Aorta (tissue), 5 donors: ENCODE results near the gene MGLL. TPM values are rescaled to one million over a fixed set of nuclear protein-coding genes. Genes with fewer than 3 reads are reported as not detected.
A peak's percentile ranks its signal among the peaks of the same experiment; 100 is the strongest.

Source experiments
- ATAC-seq: fragments of 200-7000 bp; cut with Tn5 transposase; one replicate; pipeline ENCODE4 v1.9.1; 2022; ENCODE audit warnings: moderate library complexity; ENCODE audit not compliant: low FRiP score
- DNase-seq, 2 donors: peaks; one replicate each; pipeline ENCODE4 v3.0.0-alpha.2; 2020
- H3K27ac ChIP-seq, 2 donors: one replicate each; pipeline ENCODE4 v1.5.1; 2013; ENCODE audit warnings: low read length in 2 of 2, mild to moderate bottlenecking in 2 of 2, moderate library complexity in 2 of 2, control low read depth in 1 of 2, inconsistent platforms in 1 of 2, low read depth in 1 of 2
- H3K27me3 ChIP-seq, 2 donors: one replicate each; pipeline ENCODE4 v1.6.1; 2013; ENCODE audit warnings: control low read depth in 1 of 2, low read length in 1 of 2, mild to moderate bottlenecking in 1 of 2, moderate library complexity in 1 of 2; ENCODE audit not compliant: insufficient read depth in 2 of 2, control insufficient read depth in 1 of 2
- H3K36me3 ChIP-seq, 2 donors: one replicate each; pipeline ENCODE4 v1.6.1; 2013; ENCODE audit warnings: control low read depth in 1 of 2, low read length in 1 of 2, mild to moderate bottlenecking in 1 of 2; ENCODE audit not compliant: insufficient read depth in 2 of 2, control insufficient read depth in 1 of 2
- H3K4me1 ChIP-seq, 2 donors: one replicate each; pipeline ENCODE4 v1.6.1; 2013; ENCODE audit warnings: low read length in 2 of 2, control low read depth in 1 of 2, mild to moderate bottlenecking in 1 of 2, moderate library complexity in 1 of 2; ENCODE audit not compliant: insufficient read depth in 2 of 2, control insufficient read depth in 1 of 2
- H3K4me3 ChIP-seq, 2 donors: one replicate each; pipeline ENCODE4 v1.5.1; 2013; ENCODE audit warnings: low read length in 2 of 2, control low read depth in 1 of 2, mild to moderate bottlenecking in 1 of 2
- H3K9me3 ChIP-seq: one replicate; pipeline ENCODE4 v1.6.1; 2013; ENCODE audit warnings: mild to moderate bottlenecking, low read length; ENCODE audit not compliant: control insufficient read depth
- WGBS, 2 donors: extraction: QIAGEN DNeasy Blood & Tissue Kit; methylation state at CpG; one replicate each; pipeline ENCODE4 v1.1.7; 2013; 5-methylcytosine and 5-hydroxymethylcytosine counted together
- intact Hi-C, 2 donors: fragments of 100-400 bp; cut with DNase I; formaldehyde crosslinking; loops; one replicate each; pipeline versions ENCODE4 v1.14.2 to v1.15.0; 2022
- polyA plus RNA-seq, 2 donors: library from polyadenylated mRNA; stranded (reverse); fragments of 200-250 nt; gene quantifications; one replicate each; pipeline ENCODE4 v1.2.3, GENCODE V29; 2013
- total RNA-seq, 2 donors: library from RNA; stranded (reverse); fragmentation: NEBNext Ultra II Directional; extraction: Animal tissue kit (Norgen Biotek cat#: 25700); gene quantifications; one replicate each; pipeline ENCODE4 v1.2.1, GENCODE V29; 2021
- donor health status: healthy with polysubstance abuse.
- donor health status: Bipolar disorder and iron deficiency.
- donor health status: DM: no; HTN: no; CAD: no.
- donor health status: DM: no; HTN: no; CAD: no.
- donor health status: DM: yes; HTN: yes; CAD: no.

The MGLL gene
- total and polyA plus RNA-seq, 4 donors = 18.3 to 85.3 (median 50.7) TPM

GRCh38 chr3:127760361-127760760 lies 62.0 kb downstream of the MGLL start:
- 85 to 91% methylated on average over 14 of the region's 14 CpGs for WGBS, 2 donors
- Histone ChIP-seq H3K27me3 (no peaks in the 10 kb centered on the region), H3K9me3 (no peaks in the 10 kb centered on the region), H3K27ac (no peak overlapping the region), H3K4me3 (no peak overlapping the region), H3K4me1 (peaks cover 0 to 4% of the 10 kb centered on the region in 2 donors), H3K36me3 (no peaks in the 10 kb centered on the region)
- intact Hi-C loops = loop anchor here in 1 of 2 donors (5.0 to 10.0 kb wide), 2 partner anchors 68 to 194 kb away; no protein-coding TSS in a partner anchor
- ATAC-seq = no peak
- peak in 1 of 2 donors; percentile 61 for DNase-seq

DNA sequence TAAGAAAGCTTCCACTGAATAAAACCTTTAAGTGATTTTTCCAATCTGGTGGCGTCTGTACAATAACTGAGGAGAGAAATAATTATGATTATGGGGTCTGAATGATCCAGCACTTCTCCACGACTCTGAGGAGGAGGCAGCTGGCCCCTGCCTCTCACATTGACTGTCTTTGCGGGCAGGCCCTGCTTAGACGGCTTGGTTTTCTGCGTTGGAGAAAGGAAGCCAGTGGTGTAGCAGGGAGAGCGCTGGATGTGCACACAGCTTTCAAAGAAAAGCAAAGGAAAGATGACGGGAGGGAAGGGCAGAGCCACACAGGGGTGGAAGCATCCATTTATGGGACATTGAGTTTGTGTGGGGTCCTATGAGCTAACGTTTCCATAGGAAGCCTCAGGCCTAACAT lies 62.5 kb downstream of the MGLL start:
- intact Hi-C loops = loop anchor here in 1 of 2 donors (5.0 to 10.0 kb wide), 2 partner anchors 68 to 195 kb away; no protein-coding TSS in a partner anchor

GRCh38 chr3:127758013-127758412 lies 64.3 kb downstream of the MGLL start:
- intact Hi-C loops = no loop called here
- Histone ChIP-seq H3K4me3 (no peak overlapping the region), H3K27ac (no peak overlapping the region), H3K4me1 (peaks cover 0 to 4% of the 10 kb centered on the region in 2 donors), H3K27me3 (no peaks in the 10 kb centered on the region), H3K36me3 (no peaks in the 10 kb centered on the region), H3K9me3 (no peaks in the 10 kb centered on the region)
- ATAC-seq = no peak
- 94 to 98% methylated on average over 3 of the region's 3 CpGs for WGBS, 2 donors
- no peak for DNase-seq

More for the DNA sequence above, 62.5 kb downstream of the MGLL start:
- Histone ChIP-seq H3K27ac (no peak overlapping the region), H3K4me3 (no peak overlapping the region), H3K4me1 (peaks cover 0 to 4% of the 10 kb centered on the region in 2 donors), H3K36me3 (no peaks in the 10 kb centered on the region), H3K9me3 (no peaks in the 10 kb centered on the region), H3K27me3 (no peaks in the 10 kb centered on the region)
- peak in 1 of 2 donors; percentile 24 for DNase-seq
- 88 to 91% methylated on average over 8 of the region's 8 CpGs for WGBS, 2 donors
- ATAC-seq = no peak

DNA sequence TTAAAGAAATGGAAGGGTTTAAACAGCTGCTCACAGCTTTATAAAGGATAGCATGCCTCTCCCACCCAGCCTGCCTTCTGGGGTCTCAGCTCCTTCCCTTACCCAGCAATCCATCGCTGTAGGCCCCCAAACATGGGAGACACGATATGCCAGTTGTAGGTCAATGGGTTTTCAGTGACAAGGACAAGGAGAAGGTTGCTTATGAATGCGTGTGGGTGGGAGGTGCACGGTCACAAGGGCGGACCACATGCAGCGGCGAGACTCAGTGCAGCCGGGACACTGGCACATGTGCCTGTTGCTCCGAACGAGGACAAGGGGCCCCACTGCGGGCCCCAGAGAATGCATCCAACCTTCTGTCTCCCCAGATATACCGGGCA lies 67.0 kb downstream of the MGLL start:
- ATAC-seq = no peak
- H3K4me1 ChIP-seq = no peaks in the 10 kb centered on the region
- H3K36me3 ChIP-seq = no peaks in the 10 kb centered on the region
- H3K27me3 ChIP-seq = no peaks in the 10 kb centered on the region
- no peak overlapping the region for H3K4me3 ChIP-seq
- intact Hi-C loops = no loop called here
- H3K9me3 ChIP-seq = no peaks in the 10 kb centered on the region
- WGBS, 2 donors = 96 to 97% methylated on average over 12 of the region's 12 CpGs
- no peak for DNase-seq
- no peak overlapping the region for H3K27ac ChIP-seq

DNA sequence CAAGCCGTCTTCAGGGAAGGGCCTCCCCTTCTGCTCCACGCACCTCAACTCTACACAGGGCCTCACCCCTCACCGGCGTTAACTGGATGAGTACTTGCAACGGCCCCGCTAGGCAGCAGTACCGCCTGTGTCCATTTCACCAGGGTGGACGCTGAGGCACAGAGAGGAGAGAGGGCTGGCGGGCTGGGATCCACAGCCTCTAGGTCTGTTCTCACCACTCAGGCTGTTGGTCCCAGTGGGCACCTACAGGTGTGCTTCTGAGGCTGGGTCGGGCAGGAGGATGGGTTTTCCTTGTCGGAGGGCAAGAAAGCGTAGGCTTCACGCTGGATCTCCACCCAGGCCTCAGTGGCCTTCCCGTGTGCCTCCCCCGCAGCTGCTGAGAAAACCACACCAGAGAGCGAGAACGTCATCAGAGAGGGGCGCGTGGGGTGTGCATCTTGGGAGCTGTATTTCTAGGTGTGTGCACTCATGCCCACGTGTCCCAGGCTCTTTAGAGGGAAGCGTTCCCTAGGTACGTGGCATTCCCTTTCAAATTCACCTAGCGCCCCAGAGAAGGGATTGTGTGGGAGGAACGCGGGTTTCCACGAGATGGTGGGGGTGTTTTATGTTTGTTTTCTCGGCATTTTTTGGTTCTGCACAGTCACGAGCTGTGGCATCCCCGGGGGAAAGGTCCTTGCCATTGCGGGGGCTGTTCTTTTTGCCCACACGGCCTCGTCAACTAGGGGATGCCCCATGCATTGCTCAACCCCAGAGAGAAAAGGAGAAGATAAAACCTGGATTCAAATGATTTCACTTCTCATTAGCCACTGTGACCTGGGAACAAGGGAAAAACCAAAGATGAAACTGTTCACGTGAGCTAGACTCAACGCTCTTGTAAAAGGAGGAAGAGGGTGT lies 67.7 kb downstream of the MGLL start:
- intact Hi-C loops = no loop called here
- no peak for DNase-seq
- H3K4me1 ChIP-seq = no peaks in the 10 kb centered on the region
- H3K27me3 ChIP-seq = no peaks in the 10 kb centered on the region
- no peak overlapping the region for H3K4me3 ChIP-seq
- no peaks in the 10 kb centered on the region for H3K36me3 ChIP-seq
- ATAC-seq = no peak
- H3K27ac ChIP-seq = no peak overlapping the region
- no peaks in the 10 kb centered on the region for H3K9me3 ChIP-seq
- 90 to 94% methylated on average over 33 to 34 of the region's 34 CpGs for WGBS, 2 donors

DNA sequence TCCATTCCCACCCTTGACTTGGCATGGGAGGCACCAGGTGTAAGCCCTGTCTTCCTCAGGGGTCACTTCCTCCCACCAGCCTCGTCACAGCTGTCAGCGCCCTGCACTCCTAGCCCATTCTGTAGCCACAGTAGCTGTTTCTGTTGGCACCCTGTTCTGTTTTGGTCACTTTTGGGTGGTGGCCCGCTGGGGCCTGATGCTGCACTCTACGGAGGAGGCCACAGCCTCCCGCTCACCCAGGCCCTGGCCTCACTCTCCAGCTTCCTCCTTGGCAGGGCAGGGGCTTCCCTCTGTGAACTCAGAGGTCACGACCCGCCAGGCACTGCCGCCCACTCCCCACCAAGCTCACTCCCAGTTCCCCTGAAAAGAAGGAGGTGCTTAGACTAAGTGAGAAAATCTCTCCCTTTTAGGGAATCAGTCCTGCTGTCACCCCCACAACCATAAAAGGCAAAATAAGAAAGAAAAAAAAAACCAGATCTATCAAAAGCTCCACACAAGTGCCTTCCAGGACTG lies 68.4 kb downstream of the MGLL start:
- no peak for ATAC-seq
- Histone ChIP-seq H3K4me1 (peaks cover 0 to 2% of the 10 kb centered on the region in 2 donors), H3K9me3 (no peaks in the 10 kb centered on the region), H3K27me3 (no peaks in the 10 kb centered on the region), H3K27ac (no peak overlapping the region), H3K36me3 (no peaks in the 10 kb centered on the region), H3K4me3 (no peak overlapping the region)
- intact Hi-C loops = no loop called here
- 65 to 67% methylated on average over 8 of the region's 8 CpGs for WGBS, 2 donors
- peak in 1 of 2 donors; percentile 64 for DNase-seq

DNA sequence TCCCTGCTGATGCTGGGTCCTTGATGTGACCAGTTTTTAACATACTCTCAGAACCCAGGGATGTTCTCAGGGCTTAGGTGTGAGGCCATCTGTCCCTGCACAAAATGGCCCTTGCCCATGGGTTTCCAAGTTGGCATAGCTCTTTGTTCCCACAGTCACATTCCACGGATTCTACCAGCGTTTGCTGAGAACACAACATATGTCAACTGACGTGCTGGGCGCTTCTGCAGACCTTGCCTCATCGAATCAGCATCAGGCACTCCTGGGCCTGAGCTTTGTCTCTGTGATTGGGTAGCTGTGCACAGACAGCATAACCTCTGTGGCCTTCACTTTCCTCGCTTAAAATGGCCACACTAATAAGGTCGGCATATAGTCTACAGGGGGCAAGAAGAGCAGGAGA lies 69.0 kb downstream of the MGLL start:
- ATAC-seq (no peak), DNase-seq (no peak)
- Histone ChIP-seq H3K27ac (no peak overlapping the region), H3K36me3 (no peaks in the 10 kb centered on the region), H3K4me3 (no peak overlapping the region), H3K27me3 (no peaks in the 10 kb centered on the region), H3K9me3 (no peaks in the 10 kb centered on the region), H3K4me1 (peaks cover 0 to 8% of the 10 kb centered on the region in 2 donors)
- intact Hi-C loops = no loop called here
- WGBS, 2 donors = 90 to 92% methylated on average over 7 of the region's 7 CpGs

GRCh38 chr3:127751782-127752181 lies 70.5 kb downstream of the MGLL start:
- peaks cover 0 to 11% of the 10 kb centered on the region in 2 donors for H3K4me1 ChIP-seq
- H3K9me3 ChIP-seq = no peaks in the 10 kb centered on the region
- intact Hi-C loops = no loop called here
- no peak for DNase-seq
- 96 to 98% methylated on average over 4 of the region's 4 CpGs for WGBS, 2 donors
- no peak for ATAC-seq
- no peaks in the 10 kb centered on the region for H3K36me3 ChIP-seq
- H3K4me3 ChIP-seq = no peak overlapping the region
- H3K27me3 ChIP-seq = no peaks in the 10 kb centered on the region
- H3K27ac ChIP-seq = no peak overlapping the region
